ENCODE data around the gene KDM1B. TPM values are rescaled to one million over a fixed set of nuclear protein-coding genes. Genes with fewer than 3 reads are reported as not detected.
"Not testable (repeated sequence)": the region's sequence is repeated elsewhere in the genome, so short reads cannot be mapped to it uniquely, and the experiment has no call there.

KDM1B gene
- total RNA-seq, 1 donor from 2014 or later = 16.9 TPM

DNA sequence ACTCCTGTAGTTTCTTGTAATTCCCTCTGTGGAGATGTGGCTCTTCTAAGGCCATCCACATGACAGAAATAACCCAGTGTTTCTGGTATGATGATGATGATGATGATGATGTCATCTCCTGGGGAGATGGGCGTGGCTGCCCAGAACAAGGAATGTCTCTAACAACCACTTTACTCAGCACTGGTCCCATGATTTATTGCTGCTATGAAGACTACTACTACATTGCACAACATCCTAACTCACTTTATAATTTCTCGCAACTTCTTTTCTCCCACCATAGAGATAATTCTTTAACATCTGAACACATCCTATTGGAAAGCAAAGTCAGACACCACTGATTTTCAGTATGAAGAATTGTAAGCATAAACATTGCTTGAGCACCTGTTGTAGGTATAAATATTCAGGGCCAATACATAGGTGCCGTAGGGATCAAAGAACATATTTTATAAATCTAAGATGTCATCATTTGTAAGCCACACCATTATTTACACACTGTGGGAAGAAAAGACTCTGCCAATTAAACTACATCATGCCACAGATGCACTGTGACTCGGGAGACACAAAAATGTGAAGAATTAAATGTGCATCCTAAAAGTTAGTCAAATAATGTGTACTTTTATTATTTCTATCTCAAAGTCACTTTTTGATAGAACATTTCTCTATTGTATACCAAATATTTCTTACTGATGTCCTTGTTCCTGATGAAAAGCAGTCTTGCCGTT, 6.8 kb upstream of the KDM1B start:
- no peak overlapping the region for H2AFZ ChIP-seq (replicated peaks)
- peaks cover 7% of the 10 kb centered on the region for H3F3A ChIP-seq (ENCODE audit: low read depth)
- TF ChIP-seq CTCF (IDR thresholded peaks at IDR 0.05) = no peak
- no peak for TF ChIP-seq EZH2phosphoT487 (IDR thresholded peaks at IDR 0.05)
- H3K9me3 ChIP-seq (ENCODE audit: low read depth) = no peaks in the 10 kb centered on the region
- H3K27me3 ChIP-seq = no peaks in the 10 kb centered on the region
- H3K4me2 ChIP-seq = no peak overlapping the region
- H3K79me2 ChIP-seq (ENCODE audit: low read depth) = peaks cover 4% of the 10 kb centered on the region
- DNase-seq (ENCODE audit: low spot score) = no peak
- Mint-ChIP-seq H3K27ac (no peak overlapping the region), H3K36me3 (peaks cover 2% of the 10 kb centered on the region), H3K27me3 (ENCODE audit: insufficient read depth, low read depth) (no peaks in the 10 kb centered on the region), H3K9me3 (no peaks in the 10 kb centered on the region), H3K4me1 (peaks cover 3% of the 10 kb centered on the region), H3K4me3 (no peak overlapping the region)
- H3K27ac ChIP-seq = no peak overlapping the region
- H4K20me1 ChIP-seq (ENCODE audit: low read depth) = no peaks in the 10 kb centered on the region
- H3K4me1 ChIP-seq = peaks cover 8% of the 10 kb centered on the region
- no peaks in the 10 kb centered on the region for H3K36me3 ChIP-seq
- no peak overlapping the region for H3K9ac ChIP-seq
- H3K4me3 ChIP-seq = no peak overlapping the region

GRCh38 chr6:18151391-18151790, 3.8 kb upstream of the KDM1B start:
- H3K4me2 ChIP-seq; H3K4me3 Mint-ChIP-seq; H3K27me3 Mint-ChIP-seq (ENCODE audit: insufficient read depth, low read depth); H2AFZ ChIP-seq (replicated peaks); H3K9ac ChIP-seq; H3K27ac ChIP-seq; H3K9me3 ChIP-seq (ENCODE audit: low read depth); H3K9me3 Mint-ChIP-seq; H3K36me3 Mint-ChIP-seq; H3K4me3 ChIP-seq; H3K27me3 ChIP-seq; H3K27ac Mint-ChIP-seq; DNase-seq (ENCODE audit: low spot score); H4K20me1 ChIP-seq (ENCODE audit: low read depth); H3K36me3 ChIP-seq: not testable (repeated sequence)
- Histone ChIP-seq H3K79me2 (ENCODE audit: low read depth) (peaks cover 17% of the 10 kb centered on the region), H3F3A (ENCODE audit: low read depth) (peaks cover 25% of the 10 kb centered on the region), H3K4me1 (peaks cover 18% of the 10 kb centered on the region)
- H3K4me1 Mint-ChIP-seq = peaks cover 14% of the 10 kb centered on the region

DNA sequence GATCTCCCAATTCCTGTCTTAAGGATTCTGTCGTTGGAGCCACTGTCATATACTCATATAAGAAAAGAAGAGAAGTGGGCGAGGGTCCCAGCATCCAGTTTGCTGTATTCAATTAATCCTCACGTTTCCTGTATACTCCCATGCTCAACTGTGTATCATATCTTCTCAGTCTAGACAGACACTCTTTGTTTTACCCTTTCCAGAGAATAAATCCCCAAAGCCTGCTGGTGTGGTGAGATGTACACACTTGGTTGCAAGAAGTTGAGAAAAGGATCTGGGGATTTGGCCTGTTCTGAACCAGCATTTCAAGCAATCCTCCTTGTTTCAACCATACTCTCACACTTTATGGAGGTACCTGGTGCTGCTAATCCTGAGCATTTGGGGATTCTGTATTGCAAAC, 3.4 kb upstream of the KDM1B start:
- peaks cover 2% of the 10 kb centered on the region for H3K36me3 Mint-ChIP-seq

More for the DNA sequence above, 3.4 kb upstream of the KDM1B start:
- H3K4me3 Mint-ChIP-seq = no peak overlapping the region
- Histone ChIP-seq H3K4me3 (no peak overlapping the region), H3K27ac (no peak overlapping the region), H3K4me2 (no peak overlapping the region), H3K27me3 (no peaks in the 10 kb centered on the region), H3K36me3 (no peaks in the 10 kb centered on the region), H4K20me1 (ENCODE audit: low read depth) (no peaks in the 10 kb centered on the region), H3F3A (ENCODE audit: low read depth) (peaks cover 26% of the 10 kb centered on the region), H3K9me3 (ENCODE audit: low read depth) (no peaks in the 10 kb centered on the region), H3K4me1 (peaks cover 19% of the 10 kb centered on the region), H3K9ac (no peak overlapping the region), H3K79me2 (ENCODE audit: low read depth) (peaks cover 17% of the 10 kb centered on the region), H2AFZ (replicated peaks) (no peak overlapping the region)
- H3K27ac Mint-ChIP-seq = no peak overlapping the region
- peaks cover 15% of the 10 kb centered on the region for H3K4me1 Mint-ChIP-seq
- no peaks in the 10 kb centered on the region for H3K27me3 Mint-ChIP-seq (ENCODE audit: insufficient read depth, low read depth)
- no peak for TF ChIP-seq EZH2 (IDR thresholded peaks at IDR 0.05)
- TF ChIP-seq EZH2phosphoT487 (IDR thresholded peaks at IDR 0.05) = no peak
- no peak for TF ChIP-seq CTCF (IDR thresholded peaks at IDR 0.05)
- DNase-seq (ENCODE audit: low spot score) = no peak
- H3K9me3 Mint-ChIP-seq = no peaks in the 10 kb centered on the region

Data from neural progenitor cell (in vitro differentiated cells).